ENCODE data around the gene ABCD2. TPM values are rescaled to one million over a fixed set of nuclear protein-coding genes. Genes with fewer than 3 reads are reported as not detected.
"Not testable (repeated sequence)": the region's sequence is repeated elsewhere in the genome, so short reads cannot be mapped to it uniquely, and the experiment has no call there.

ABCD2 gene
- total RNA-seq, 1 experiment from 2014 or later = 0.08 TPM

DNA sequence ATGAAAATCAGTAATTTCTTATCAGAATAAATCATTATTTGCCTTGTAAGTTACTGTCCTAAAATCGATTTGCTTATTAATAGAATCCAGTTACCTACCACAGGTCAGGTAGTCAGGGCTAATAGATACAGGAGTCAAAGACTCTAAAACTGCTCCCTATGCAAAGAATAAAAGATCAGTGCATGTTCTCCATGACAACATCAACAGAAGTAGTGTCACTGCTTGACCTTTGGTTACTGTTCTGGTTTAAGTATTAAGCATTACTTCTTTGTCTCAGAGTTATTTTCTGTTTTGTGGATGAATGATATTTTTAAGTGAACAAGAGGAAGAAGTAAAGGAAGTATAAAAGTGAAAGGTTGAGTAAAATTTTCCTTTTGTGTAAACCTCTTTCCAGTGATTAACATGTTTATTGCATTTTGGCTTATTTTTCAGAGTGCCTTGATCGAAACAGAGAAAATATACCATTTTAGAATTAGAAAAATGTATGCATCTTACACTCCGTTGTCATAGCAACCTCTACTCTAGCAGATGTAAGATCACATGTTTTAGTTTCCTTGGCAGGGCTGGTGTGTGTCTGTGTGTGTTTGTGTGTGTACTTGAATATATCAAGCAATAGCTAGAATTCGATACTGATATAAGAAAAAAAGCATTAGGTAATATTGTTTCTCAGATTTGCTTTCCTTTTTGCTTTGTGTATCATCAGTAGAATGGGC, 44.7 kb downstream of the ABCD2 start:
- in situ Hi-C loops (cut with HindIII; ENCODE audit: low pct_unique_long_range_greater_than_20kb, low sequenced_read_pairs) = no loop called here
- no peak for DNase-seq (ENCODE audit: low read depth, low spot score)

DNA sequence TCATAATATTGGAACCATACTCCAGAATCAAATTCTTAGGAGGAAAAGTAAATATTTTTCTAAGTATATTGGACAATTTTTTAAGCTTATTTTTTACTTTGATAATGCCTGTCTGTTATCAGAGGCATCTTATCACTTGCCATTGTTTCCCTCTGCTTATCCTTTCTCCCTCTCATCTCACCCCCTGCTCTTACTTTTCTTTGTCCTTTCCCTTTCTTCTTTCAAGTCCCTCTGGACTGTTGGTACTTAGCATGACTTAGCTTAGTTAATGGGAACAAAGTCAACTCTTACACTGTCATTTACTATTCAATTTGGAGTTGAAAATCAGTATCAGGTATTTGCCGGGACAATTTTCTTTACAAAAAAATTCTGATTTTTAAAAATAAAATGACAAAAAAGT, 45.2 kb downstream of the ABCD2 start:
- DNase-seq (ENCODE audit: low read depth, low spot score) = no peak
- in situ Hi-C loops (cut with HindIII; ENCODE audit: low pct_unique_long_range_greater_than_20kb, low sequenced_read_pairs) = no loop called here

DNA sequence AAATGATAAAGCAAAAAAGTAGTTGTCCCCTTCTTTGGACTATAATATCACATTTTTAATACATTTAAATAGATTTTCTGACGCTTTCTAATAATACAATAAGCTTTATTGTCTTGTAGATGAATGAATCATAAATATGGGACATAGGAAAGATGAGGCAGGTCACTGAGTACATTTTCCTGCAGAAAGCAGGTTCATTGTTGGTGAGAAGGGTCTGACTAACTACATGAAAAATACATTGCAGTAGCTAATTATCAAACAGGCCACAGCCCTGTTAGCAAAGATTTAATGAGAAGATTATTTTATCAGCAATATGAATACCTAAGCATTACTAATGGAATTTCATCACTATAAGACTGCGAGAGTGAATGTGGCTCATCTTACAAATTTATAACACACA, 45.6 kb downstream of the ABCD2 start:
- DNase-seq (ENCODE audit: low read depth, low spot score) = no peak
- in situ Hi-C loops (cut with HindIII; ENCODE audit: low pct_unique_long_range_greater_than_20kb, low sequenced_read_pairs) = no loop called here

DNA sequence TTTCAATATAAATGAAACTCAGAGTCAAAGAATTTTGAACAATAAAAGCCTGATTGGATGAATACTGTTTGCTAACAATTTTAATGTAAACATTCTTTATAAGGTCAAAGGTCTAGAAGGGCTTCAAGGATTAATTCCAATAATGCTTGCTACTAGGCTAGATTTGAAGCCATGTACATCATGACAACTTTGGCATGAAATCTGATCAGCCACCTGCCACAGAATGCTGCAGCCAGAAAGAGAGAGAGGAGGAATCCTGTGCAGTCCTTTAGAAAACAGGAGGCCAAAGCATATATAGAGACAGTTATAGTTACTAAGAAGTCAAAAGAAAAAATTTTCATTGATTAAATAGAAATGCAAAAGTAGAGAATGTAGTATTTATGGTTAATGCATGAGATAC, 47.1 kb downstream of the ABCD2 start:
- DNase-seq (ENCODE audit: low read depth, low spot score) = no peak
- in situ Hi-C loops (cut with HindIII; ENCODE audit: low pct_unique_long_range_greater_than_20kb, low sequenced_read_pairs) = no loop called here

DNA sequence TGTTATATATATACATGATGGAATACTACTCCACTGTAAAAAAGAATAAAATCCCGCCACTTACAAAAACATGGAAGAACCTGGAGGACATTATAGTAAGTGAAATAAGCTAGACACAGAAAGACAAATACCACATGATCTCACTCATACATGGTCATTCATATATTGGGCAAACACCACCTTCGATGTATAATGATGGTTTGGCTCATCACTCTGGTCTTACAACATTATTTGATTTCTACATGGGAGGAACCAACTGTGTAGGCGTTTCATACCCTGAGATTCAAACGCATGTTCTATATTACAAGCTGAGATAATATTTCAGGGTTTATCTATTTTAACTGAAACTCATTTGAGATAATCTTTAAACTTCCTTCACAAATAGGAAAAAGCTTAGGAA, 48.3 kb downstream of the ABCD2 start:
- DNase-seq (ENCODE audit: low read depth, low spot score) = no peak
- in situ Hi-C loops (cut with HindIII; ENCODE audit: low pct_unique_long_range_greater_than_20kb, low sequenced_read_pairs) = no loop called here

DNA sequence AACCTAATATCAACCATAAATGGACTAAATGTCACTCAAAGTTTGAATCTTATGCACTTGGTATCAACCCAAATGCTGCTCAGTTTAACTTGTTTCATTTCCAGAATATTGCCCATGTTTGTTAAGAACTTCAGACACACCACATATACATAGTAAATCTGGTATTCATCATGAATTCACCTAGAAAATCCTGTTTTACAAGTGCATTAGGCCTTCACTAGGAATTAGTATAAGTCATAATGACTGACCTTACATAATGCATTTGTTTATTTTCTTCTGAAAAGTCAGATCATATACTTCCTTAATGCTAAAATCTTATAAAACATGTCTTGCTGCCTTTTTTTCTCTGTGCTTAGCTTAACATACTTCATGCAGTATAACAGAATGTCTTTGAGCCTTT, 66.1 kb downstream of the ABCD2 start:
- in situ Hi-C loops (cut with HindIII; ENCODE audit: low pct_unique_long_range_greater_than_20kb, low sequenced_read_pairs) = no loop called here
- DNase-seq (ENCODE audit: low read depth, low spot score) = no peak

DNA sequence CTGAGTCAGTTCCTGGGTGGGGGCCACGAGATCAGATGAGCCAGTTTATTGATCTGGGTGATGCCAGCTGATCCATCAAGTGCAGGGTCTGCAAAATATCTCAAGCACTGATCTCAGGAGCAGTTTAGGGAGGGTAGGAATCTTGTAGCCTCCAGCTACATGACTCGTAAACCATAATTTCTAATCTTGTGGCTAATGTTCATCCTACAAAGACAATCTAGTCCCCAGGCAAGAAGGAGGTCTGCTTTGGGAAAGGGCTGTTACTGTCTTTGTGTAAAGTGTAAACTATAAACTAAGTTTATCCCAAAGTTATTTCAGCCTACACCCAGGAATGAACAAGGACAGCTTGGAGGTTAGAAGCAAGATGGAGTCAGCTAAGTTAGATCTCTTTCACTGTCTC, 75.4 kb downstream of the ABCD2 start:
- in situ Hi-C loops (cut with HindIII; ENCODE audit: low pct_unique_long_range_greater_than_20kb, low sequenced_read_pairs); DNase-seq (ENCODE audit: low read depth, low spot score): not testable (repeated sequence)

DNA sequence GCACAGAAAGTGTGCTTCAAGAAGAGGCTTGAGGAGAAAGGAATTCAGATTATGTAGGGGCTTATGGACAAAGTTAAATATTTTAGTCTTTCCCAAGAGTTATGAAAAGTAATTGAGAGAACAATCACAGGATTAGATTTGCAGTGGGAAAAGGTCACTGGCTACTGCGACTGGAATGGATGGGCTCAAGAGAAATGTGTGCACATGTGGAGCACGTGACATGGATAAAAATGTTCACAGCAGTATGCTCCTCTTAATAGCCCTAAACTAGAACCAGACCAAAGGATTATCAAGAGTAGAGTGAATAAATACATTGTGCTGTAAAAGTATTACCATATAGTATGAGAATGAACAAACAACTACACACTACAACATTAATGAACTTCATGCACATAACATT, 78.1 kb downstream of the ABCD2 start:
- in situ Hi-C loops (cut with HindIII; ENCODE audit: low pct_unique_long_range_greater_than_20kb, low sequenced_read_pairs) = no loop called here
- DNase-seq (ENCODE audit: low read depth, low spot score) = peak; percentile 15

DNA sequence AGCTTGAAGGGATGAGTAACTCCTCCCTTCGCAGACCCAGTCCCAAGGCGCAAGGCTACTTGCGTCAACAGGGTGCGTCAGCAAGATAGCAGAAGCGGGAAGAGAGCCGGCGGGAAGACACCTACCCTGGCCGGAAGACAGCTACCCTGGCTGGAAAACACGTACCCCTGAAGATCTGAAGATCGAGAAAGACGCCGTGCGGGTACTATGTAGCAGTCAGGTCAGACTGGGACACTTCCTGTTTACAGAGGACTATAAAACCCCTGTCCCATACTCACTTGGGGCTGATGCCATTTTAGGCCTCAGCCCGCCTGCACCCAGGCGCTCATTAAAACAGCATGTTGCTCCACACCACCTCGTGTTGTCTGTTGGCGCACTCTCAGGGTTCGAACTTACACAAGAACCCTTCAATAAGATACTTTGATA, 80.9 kb downstream of the ABCD2 start:
- DNase-seq (ENCODE audit: low read depth, low spot score) = no peak

DNA sequence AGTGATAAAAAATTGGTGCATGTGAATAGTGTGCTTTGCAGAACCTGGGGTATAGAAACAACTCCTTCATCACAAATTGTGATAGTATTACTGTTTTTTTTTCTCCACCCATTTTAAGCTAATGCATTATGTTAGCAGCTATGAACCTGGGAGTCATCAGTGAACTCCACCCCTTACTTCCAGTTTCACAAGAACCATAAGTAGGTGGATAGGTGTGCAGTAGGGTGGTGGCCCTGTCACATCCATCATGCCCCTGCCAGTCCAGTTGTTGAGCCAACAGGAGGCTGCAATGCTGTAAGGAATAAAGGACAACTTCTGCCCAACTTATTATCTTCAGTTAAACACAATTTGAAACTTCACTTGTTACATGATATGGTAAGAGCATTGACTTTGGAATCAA, 85.7 kb downstream of the ABCD2 start:
- no peak for DNase-seq (ENCODE audit: low read depth, low spot score)
- in situ Hi-C loops (cut with HindIII; ENCODE audit: low pct_unique_long_range_greater_than_20kb, low sequenced_read_pairs) = no loop called here

More for the DNA sequence above, 80.9 kb downstream of the ABCD2 start:
- in situ Hi-C loops (cut with HindIII; ENCODE audit: low pct_unique_long_range_greater_than_20kb, low sequenced_read_pairs) = no loop called here

DNA sequence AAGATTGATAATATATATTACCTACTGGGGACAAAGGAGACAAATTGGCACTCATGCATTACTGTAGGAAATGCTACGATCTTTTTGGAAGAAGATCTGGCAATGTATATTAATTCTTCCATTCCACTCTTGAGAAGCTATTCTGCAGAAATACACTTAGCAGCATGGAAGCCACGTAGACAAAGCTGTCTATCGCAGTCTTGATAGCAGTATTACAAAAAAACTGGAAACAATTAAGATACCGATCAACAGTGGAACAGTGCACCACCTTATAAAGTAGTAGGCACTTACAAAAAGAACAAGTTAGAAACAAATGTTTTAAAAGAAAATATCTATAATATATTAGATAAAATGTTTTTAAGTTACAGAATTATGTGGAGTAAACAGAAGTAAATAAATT, 87.2 kb downstream of the ABCD2 start:
- in situ Hi-C loops (cut with HindIII; ENCODE audit: low pct_unique_long_range_greater_than_20kb, low sequenced_read_pairs) = no loop called here

DNA sequence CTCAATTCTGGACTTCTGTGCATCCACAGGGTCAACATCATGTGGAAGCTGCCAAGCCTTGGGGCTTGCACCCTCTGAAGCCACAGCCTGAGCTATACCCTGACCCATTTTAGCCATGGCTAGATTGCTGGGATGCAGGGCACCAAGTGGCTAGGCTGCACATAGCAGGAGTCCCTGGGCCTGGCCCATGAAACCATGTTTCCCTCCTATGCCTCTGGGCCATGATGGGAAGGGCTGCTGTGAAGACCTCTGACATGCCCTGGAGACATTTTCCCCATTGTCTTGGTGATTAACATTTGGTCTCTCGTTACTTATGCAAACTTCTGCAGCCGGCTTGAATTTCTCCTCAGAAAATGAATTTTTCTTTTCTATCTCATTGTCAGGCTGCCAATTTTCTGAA, 92.6 kb downstream of the ABCD2 start:
- DNase-seq (ENCODE audit: low read depth, low spot score) = no peak
- in situ Hi-C loops (cut with HindIII; ENCODE audit: low pct_unique_long_range_greater_than_20kb, low sequenced_read_pairs) = no loop called here

More for the DNA sequence above, 87.2 kb downstream of the ABCD2 start:
- no peak for DNase-seq (ENCODE audit: low read depth, low spot score)

DNA sequence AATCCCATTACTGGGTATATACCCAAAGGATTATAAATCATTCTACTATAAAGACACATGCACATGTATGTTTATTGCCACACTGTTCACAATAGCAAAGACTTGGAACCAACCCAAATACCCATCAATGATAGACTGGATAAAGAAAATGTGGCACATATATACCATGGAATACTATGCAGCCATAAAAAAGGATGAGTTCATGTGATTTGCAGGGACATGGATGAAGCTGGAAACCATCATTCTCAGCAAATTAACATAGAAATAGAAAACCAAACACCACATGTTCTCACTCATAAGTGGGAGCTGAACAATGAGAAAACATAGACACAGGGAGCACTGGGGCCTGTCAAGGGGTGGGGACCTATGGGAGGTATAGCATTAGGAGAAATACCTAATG, 97.4 kb downstream of the ABCD2 start:
- DNase-seq (ENCODE audit: low read depth, low spot score); in situ Hi-C loops (cut with HindIII; ENCODE audit: low pct_unique_long_range_greater_than_20kb, low sequenced_read_pairs): not testable (repeated sequence)

DNA sequence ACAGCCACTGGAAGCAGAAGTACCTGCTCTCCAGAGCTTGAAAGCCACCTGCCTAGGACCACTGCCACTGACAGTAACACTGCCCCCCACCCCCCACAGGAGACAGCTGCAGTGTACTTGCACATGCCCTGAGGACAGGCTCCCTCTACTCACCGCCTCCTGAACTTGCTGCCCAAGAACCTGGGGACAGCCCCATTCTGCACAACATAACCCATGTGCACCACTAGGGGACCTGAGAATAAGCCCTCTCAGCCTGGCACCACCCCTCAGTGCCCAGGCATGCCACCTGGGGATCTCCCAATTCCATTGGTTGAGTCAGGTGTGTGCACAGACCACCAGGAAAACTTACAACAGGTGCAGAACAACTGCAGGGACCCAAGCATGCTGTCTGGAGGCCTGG, 109.6 kb downstream of the ABCD2 start:
- no peak for DNase-seq (ENCODE audit: low read depth, low spot score)
- in situ Hi-C loops (cut with HindIII; ENCODE audit: low pct_unique_long_range_greater_than_20kb, low sequenced_read_pairs) = no loop called here

DNA sequence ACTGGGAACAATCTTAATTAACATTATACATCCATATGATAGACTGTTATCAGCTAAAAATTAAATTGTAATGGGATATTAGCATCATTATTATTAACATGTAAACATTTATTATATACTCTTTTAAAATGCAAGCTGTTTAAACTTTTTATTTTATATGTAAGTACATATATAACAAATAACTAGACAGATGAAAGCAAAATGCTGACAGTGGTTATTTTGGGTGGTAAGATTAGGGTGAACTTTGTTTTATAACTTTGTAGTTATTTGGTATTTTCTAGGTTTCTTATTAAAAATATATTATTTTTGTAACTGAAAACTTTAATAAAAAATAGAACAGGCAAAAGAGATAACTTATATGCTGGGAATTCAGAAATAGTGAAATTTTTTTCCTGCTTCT, 114.0 kb downstream of the ABCD2 start:
- in situ Hi-C loops (cut with HindIII; ENCODE audit: low pct_unique_long_range_greater_than_20kb, low sequenced_read_pairs) = no loop called here
- DNase-seq (ENCODE audit: low read depth, low spot score) = no peak

DNA sequence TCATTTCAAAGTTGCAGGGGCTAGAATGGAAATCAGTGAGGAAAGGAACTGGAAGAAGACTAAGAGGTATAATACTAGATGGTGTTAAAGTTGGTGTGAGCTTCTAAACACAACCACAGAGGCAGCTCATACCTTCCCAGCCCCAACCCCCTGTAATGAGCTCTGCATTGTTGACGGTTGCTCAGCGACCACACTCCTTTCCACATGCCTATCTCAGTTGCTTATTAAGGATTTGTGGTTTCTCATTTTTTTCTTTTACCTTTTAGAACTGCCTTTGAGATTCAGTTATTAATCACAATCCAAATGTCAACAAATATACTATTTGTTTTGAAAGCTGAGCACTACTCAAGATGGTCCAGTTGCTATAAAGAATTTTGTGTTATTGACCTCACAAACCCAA, 114.6 kb downstream of the ABCD2 start:
- DNase-seq (ENCODE audit: low read depth, low spot score) = no peak
- in situ Hi-C loops (cut with HindIII; ENCODE audit: low pct_unique_long_range_greater_than_20kb, low sequenced_read_pairs) = no loop called here

DNA sequence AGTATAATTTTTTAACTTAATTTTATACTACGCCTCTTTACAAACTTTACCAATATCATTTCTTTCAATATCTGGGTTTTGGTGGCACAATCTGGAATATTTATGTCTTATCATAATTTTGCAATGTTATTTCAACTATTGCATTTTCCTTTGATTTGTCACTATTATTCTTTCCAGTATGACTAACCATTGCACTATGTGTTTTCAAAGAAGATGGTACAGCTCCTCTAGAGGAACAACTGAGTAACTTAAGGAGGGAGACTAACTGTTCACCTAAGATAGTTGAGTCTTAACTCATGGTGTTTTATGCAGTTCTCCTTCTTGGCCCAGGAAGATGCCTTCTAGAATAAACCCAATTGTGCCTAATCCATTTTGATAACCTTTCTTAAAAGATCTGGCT, 116.2 kb downstream of the ABCD2 start:
- in situ Hi-C loops (cut with HindIII; ENCODE audit: low pct_unique_long_range_greater_than_20kb, low sequenced_read_pairs) = no loop called here
- DNase-seq (ENCODE audit: low read depth, low spot score) = no peak

DNA sequence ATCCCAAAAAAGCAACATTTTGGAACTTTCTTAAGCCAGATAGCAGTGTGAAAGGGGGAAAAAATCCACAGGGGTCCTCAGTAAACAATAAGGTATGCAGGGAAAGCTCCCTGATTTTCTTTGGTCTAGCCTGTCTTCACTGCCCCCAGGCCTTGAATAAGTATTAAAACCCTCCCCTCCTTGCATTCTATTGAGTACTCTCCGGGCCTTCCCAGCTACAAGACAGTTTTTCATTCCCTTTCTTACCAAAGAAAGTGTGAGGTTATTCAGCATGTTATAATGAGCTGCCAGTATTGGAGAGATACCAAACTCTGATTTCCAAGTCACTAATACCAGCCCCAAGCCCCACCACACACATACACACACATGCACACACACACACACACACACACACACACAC, 116.9 kb downstream of the ABCD2 start:
- no peak for DNase-seq (ENCODE audit: low read depth, low spot score)
- in situ Hi-C loops (cut with HindIII; ENCODE audit: low pct_unique_long_range_greater_than_20kb, low sequenced_read_pairs) = no loop called here

Measured in SK-MEL-5 (cell line).